Measurements from ENCODE around the gene DAW1. TPM values are rescaled to one million over a fixed set of nuclear protein-coding genes. Genes with fewer than 3 reads are reported as not detected.

Gene DAW1, protein sequence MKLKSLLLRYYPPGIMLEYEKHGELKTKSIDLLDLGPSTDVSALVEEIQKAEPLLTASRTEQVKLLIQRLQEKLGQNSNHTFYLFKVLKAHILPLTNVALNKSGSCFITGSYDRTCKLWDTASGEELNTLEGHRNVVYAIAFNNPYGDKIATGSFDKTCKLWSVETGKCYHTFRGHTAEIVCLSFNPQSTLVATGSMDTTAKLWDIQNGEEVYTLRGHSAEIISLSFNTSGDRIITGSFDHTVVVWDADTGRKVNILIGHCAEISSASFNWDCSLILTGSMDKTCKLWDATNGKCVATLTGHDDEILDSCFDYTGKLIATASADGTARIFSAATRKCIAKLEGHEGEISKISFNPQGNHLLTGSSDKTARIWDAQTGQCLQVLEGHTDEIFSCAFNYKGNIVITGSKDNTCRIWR
- 0.14 and 0.55 TPM in 2 replicates for total RNA-seq

DNA sequence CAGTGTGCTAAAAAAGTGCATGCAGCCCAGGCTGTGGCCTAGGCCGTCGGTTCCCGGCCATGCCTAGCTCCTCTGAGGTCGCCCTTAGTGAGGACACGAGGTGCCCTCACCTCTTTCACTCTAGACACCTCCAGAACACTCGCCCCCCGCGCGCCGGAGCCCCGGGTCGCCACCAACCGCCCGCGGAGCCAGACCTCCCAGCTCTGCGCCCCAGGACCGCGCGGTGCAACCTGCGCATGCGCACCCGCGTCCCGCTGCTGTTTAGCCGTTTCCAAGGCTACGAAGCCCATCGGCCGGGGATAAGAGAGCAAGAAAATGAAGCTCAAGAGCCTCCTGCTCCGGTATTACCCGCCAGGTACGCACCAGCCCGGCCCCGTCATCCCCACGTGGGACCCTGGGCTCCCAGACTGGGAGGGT, at the start of gene DAW1:
DAW1 (plus strand) TSS at position 257 of the 417 bp plus-strand sequence; CDS start at position 316, 59 bp downstream.

Other genes with a start within 250 kb of the DAW1 start
- not detected in 2 replicates for gene SCYGR5, start 204.8 kb upstream of the DAW1 start, total RNA-seq
- 1.0 and 2.1 TPM in 2 replicates for gene SLC19A3, start 153.6 kb upstream of the DAW1 start, total RNA-seq
- gene SCYGR6, start 146.9 kb upstream of the DAW1 start, total RNA-seq: not detected in 2 replicates
- not detected in 2 replicates for gene SCYGR7, start 143.3 kb upstream of the DAW1 start, total RNA-seq
- gene SCYGR8, start 125.7 kb upstream of the DAW1 start, total RNA-seq: not detected in 2 replicates
- 0.28 TPM in 1 of 2 replicates, not detected in the other for gene CCL20, start 57.8 kb upstream of the DAW1 start, total RNA-seq

Data from smooth muscle cell of bladder (primary cell).